ENCODE data around the gene NUCB1. TPM values are rescaled to one million over a fixed set of nuclear protein-coding genes. Genes with fewer than 3 reads are reported as not detected.

NUCB1 gene
- total RNA-seq: 221 TPM

DNA sequence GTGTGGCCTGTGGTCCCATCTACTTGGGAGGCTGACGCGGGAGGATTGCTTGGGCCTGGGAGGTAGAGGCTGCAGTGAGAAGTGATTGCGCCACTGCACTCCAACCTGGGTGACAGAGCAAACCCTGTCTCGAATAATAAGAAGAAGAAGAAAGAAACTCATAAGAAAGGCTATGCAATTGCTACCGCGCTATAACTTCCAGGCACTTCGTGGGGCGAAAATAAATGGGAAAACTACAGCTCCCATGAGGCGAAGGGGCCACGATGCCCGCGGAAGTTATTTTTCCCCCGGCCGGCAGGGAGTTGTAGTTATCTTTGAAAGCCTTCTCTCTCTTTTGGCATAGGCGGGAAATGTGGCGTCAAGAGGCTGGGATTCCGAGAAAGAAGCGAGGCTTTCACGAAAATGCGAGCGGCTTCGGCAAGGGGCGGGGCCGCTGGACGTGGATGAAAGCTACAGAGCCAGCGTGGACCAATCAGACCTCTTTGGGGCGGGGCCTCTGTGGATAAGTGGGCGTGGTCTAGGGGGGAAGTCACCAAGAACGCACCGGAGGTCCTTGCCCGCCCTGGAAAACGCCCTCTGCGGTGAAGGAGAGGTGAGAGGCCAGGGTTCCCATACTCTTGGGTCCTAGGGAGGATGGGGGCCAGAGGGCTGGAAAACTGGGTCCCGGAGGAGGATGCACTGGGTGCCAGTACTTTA is at the start of gene NUCB1:
Gene NUCB1 (plus strand): TSS at position 532 of the 696 bp plus-strand sequence. CDS start 485 bp downstream, outside the sequence.

DNA sequence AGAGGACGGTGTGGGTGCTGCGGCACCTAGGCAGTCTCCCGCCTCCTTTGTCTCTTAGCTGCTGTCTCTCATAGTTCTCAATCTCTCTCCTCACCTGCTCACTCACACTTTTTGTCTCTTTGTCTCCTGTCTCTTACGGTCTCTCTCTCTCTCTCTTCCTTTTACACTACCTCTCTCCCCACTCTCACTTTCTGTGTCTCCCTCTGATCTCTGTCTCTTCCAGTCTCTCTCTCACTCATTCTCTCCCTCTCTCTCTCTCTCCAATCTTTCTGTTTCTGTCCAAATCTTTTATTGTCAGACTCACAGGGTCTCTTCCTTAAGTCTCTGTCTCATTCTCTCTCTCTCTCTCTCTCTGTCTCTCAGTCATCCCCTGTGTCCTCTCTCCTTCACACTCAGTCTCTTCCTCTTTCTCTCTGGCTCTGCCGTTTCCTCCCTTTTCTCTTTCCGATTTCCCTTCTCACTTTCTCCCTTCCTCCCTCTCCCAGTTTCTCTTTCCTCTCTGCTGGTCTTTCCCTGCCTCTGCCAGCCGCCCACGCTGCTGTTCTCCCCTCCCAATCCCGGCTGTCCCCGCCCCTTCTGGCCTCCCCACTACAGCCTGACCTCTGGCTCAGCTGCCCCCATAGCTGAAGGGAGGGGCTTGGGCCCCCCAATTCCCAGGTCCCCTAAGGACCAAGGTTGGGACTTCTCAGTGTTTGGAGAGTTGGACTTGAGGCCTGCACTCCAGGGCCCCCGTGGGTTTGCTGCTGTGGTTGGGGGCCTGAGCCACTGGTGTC is 31.8 kb upstream of the NUCB1 start, which contains the start of gene PLEKHA4:
Gene PLEKHA4 (minus strand): TSS at position 504 of the 773 bp plus-strand sequence. CDS start 997 bp downstream, outside the sequence.

DNA sequence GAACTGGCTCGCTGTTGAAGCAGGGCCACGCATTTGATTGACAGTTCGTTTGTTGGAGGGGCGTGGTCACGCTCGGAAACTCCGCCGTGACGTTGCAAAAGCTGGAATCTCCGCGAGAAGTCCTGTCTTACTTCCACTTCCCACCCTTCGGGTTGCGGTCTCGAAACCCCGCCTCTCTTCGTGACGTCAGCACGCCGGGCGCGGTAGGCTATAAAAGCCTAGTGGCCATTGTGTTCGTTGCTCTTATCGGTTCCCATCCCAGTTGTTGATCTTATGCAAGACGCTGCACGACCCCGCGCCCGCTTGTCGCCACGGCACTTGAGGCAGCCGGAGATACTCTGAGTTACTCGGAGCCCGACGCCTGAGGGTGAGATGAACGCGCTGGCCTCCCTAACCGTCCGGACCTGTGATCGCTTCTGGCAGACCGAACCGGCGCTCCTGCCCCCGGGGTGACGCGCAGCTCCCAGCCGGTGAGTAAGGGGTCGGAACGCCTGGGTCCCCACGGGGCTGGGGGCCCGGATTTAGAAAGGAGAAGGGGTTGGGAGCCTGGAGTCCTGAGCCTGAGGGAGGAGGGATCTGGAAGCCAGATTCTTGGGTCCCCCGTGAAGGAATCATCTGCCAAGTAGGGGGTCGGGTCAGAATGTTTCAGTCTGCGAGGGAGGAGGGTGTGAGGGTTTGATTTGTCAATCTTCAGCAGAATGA is 27.8 kb upstream of the NUCB1 start, which contains the start of gene PPP1R15A:
Gene PPP1R15A (plus strand): TSS at position 240 of the 702 bp plus-strand sequence. CDS start 813 bp downstream, outside the sequence.

DNA sequence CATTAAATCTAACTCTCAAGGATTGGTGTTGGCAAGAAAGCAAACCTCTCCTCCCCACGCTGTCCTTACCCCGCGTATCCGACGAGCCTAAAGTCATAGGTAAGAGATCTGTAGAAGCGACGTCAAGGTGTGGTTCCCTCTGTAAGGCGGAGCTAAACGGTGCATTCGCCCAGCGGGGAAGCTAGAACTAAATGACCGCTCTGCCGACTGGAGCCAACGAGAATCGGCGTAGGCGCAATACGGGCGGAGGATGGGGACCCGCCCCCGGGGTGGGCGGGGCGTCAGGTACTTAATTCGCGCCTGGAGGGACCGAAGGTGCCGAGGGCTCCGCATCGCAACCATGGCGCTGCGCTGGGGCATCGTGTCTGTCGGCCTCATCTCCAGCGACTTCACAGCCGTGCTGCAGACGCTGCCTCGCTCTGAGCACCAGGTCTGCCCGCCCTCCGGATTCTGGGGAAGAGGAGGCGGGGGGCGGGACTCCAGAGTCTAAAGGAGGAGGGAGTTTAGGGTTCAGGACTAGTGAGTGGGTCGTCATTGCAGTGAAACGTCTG is 33.3 kb downstream of the NUCB1 start, which contains the start of gene DHDH:
Gene DHDH (plus strand): TSS at position 318 of the 551 bp plus-strand sequence. CDS start 23 bp downstream, at position 341.

DNA sequence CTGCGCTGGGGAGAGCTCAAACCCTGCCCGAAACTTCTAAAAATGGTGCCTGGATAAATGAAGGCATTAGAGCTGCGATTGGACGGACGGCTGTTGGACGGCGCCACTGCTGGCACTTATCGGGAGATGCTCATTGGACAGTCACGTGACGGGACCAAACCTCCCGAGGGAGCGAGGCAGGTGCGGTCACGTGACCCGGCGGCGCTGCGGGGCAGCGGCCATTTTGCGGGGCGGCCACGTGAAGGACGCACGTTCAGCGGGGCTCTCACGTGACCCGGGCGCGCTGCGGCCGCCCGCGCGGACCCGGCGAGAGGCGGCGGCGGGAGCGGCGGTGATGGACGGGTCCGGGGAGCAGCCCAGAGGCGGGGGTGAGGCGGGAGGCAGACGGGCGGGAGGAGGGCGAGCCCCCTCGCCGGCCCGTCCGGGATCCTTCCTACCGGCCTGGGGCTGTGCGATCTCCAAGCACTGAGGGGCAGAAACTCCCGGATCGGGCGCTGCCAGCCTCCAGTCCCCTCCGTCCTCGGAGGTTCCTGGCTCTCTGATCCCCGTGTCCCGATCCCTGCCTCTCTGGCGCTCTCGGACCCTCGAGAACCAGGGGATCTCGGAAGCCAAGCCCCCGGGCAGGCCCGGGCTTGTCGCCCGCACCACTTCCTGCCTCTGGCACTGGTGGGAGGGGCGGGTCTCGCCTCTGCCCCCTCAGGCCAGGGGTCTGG is 54.6 kb downstream of the NUCB1 start, which contains the start of gene BAX:
Gene BAX (plus strand): TSS at position 281 of the 713 bp plus-strand sequence. CDS start 54 bp downstream, at position 335.

DNA sequence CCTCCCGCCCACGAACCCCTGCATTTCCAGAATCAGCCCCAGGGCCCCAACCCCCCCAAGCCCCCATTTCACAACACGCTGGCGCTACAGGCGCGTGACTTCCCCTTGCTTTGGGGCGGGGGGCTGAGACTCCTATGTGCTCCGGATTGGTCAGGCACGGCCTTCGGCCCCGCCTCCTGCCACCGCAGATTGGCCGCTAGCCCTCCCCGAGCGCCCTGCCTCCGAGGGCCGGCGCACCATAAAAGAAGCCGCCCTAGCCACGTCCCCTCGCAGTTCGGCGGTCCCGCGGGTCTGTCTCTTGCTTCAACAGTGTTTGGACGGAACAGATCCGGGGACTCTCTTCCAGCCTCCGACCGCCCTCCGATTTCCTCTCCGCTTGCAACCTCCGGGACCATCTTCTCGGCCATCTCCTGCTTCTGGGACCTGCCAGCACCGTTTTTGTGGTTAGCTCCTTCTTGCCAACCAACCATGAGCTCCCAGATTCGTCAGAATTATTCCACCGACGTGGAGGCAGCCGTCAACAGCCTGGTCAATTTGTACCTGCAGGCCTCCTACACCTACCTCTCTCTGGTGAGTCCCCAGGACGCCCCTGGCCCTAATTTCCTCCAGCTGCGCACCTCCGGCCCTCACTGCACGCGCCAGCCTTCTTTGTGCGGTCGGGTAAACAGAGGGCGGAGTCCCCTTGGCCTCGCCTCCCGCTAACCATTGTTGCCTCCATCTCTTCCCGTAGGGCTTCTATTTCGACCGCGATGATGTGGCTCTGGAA is 65.1 kb downstream of the NUCB1 start, which contains the start of gene FTL:
Gene FTL (plus strand): TSS at position 270 of the 766 bp plus-strand sequence. CDS start 199 bp downstream, at position 469.

Small RNA genes within 50 kb of the gene (small RNA-seq; reads per million reads assigned to genes)
- not detected for gene AC026803.1 (ENCODE audit: low replicate concordance)

Other genes with a start within 250 kb of the NUCB1 start
- 0.76 TPM for gene NTN5, start 227.3 kb upstream of the NUCB1 start, total RNA-seq
- gene FUT2, start 204.3 kb upstream of the NUCB1 start, total RNA-seq: 1.5 TPM
- 8.9 TPM for gene MAMSTR, start 180.6 kb upstream of the NUCB1 start, total RNA-seq
- 23.2 TPM for gene RASIP1, start 159.7 kb upstream of the NUCB1 start, total RNA-seq
- 0.12 TPM for gene IZUMO1, start 153.4 kb upstream of the NUCB1 start, total RNA-seq
- gene FUT1, start 147.7 kb upstream of the NUCB1 start, total RNA-seq: 5.0 TPM
- not detected for gene FGF21, start 144.8 kb upstream of the NUCB1 start, total RNA-seq
- gene BCAT2, start 89.3 kb upstream of the NUCB1 start, total RNA-seq: 36.3 TPM
- 12.0 TPM for gene HSD17B14, start 63.8 kb upstream of the NUCB1 start, total RNA-seq
- 18.1 TPM for gene PLEKHA4, start 31.7 kb upstream of the NUCB1 start, total RNA-seq
- 71.7 TPM for gene PPP1R15A, start 27.9 kb upstream of the NUCB1 start, total RNA-seq
- 0.29 TPM for gene TULP2, start 1.6 kb upstream of the NUCB1 start, total RNA-seq
- gene DHDH, start 33.4 kb downstream of the NUCB1 start, total RNA-seq: 1.4 TPM
- gene BAX, start 54.6 kb downstream of the NUCB1 start, total RNA-seq: 30.8 TPM
- gene FTL, start 65.0 kb downstream of the NUCB1 start, total RNA-seq: 1,684 TPM
- gene GYS1, start 93.0 kb downstream of the NUCB1 start, total RNA-seq: 51.8 TPM
- 105 TPM for gene RUVBL2, start 93.6 kb downstream of the NUCB1 start, total RNA-seq
- gene LHB, start 116.8 kb downstream of the NUCB1 start, total RNA-seq: 1.1 TPM
- gene CGB3, start 124.0 kb downstream of the NUCB1 start, total RNA-seq: not detected
- gene CGB2, start 131.6 kb downstream of the NUCB1 start, total RNA-seq: not detected
- gene CGB1, start 136.6 kb downstream of the NUCB1 start, total RNA-seq: not detected
- not detected for gene CGB5, start 143.5 kb downstream of the NUCB1 start, total RNA-seq
- gene CGB8, start 148.8 kb downstream of the NUCB1 start, total RNA-seq: not detected
- 1.3 TPM for gene CGB7, start 157.4 kb downstream of the NUCB1 start, total RNA-seq
- gene NTF4, start 164.5 kb downstream of the NUCB1 start, total RNA-seq: 5.4 TPM
- gene KCNA7, start 172.4 kb downstream of the NUCB1 start, total RNA-seq: 2.3 TPM
- gene SNRNP70, start 185.1 kb downstream of the NUCB1 start, total RNA-seq: 266 TPM
- 8.0 TPM for gene LIN7B, start 214.1 kb downstream of the NUCB1 start, total RNA-seq
- gene C19orf73, start 218.8 kb downstream of the NUCB1 start, total RNA-seq: not detected
- gene PPFIA3, start 219.2 kb downstream of the NUCB1 start, total RNA-seq: 6.9 TPM

All from metanephros (tissue), 2 donors.